ENCODE data around the gene FBXO46. TPM values are rescaled to one million over a fixed set of nuclear protein-coding genes. Genes with fewer than 3 reads are reported as not detected.
"Not testable (repeated sequence)": the region's sequence is repeated elsewhere in the genome, so short reads cannot be mapped to it uniquely, and the experiment has no call there.

Gene FBXO46
- total RNA-seq, 1 experiment from 2014 or later, result 43.9 TPM

GRCh38 chr19:45729800-45730290 lies 851 bp downstream of the FBXO46 start:
- Histone ChIP-seq H2BK20ac (ENCODE audit: low read depth, low read length, poor library complexity, severe bottlenecking) (no peak overlapping the region), H4K5ac (ENCODE audit: insufficient read length, low read depth, low read length) (no peak overlapping the region), H3K79me1 (ENCODE audit: insufficient read depth, low read depth, low read length, poor library complexity, severe bottlenecking) (peaks cover 7% of the 10 kb centered on the region), H3K27ac (ENCODE audit: insufficient read length, low read depth, low read length) (no peak overlapping the region), H3T11ph (ENCODE audit: low read length) (no peak overlapping the region), H3K4me2 (ENCODE audit: insufficient read depth, insufficient read length, low read length) (peak overlapping the region; percentile 78), H3K9me3 (ENCODE audit: control insufficient read depth, low read depth, low read length) (no peaks in the 10 kb centered on the region), H2AK5ac (ENCODE audit: insufficient read length, low read length) (no peak overlapping the region), H3K9ac (ENCODE audit: extremely low read depth, insufficient read length, low read length) (peak overlapping the region; percentile 76), H3K23me2 (ENCODE audit: insufficient read length, low read depth, low read length, poor library complexity, severe bottlenecking) (no peaks in the 10 kb centered on the region), H2BK5ac (ENCODE audit: insufficient read length, low read length) (no peak overlapping the region), H3K4ac (ENCODE audit: low read depth, low read length) (no peak overlapping the region), H3K23ac (ENCODE audit: insufficient read length, low read depth, low read length) (no peak overlapping the region), H3K79me2 (ENCODE audit: insufficient read depth, low read length) (peaks cover 4% of the 10 kb centered on the region; the same call in 1 of the 2 replicates), H3K4me1 (ENCODE audit: insufficient read depth, low read length) (no peaks in the 10 kb centered on the region), H2BK120ac (ENCODE audit: low read depth, low read length, poor library complexity, severe bottlenecking) (no peak overlapping the region), H3K14ac (ENCODE audit: insufficient read depth, low read length) (peak overlapping the region; percentile 79; the same call in 1 of the 2 replicates), H4K91ac (ENCODE audit: insufficient read length, low read depth, low read length) (no peak overlapping the region), H4K8ac (replicated peaks; ENCODE audit: insufficient read length, low read depth, low read length) (no peak overlapping the region), H3K56ac (ENCODE audit: insufficient read length, low read depth, low read length) (peak overlapping the region; percentile 20), H2BK12ac (ENCODE audit: insufficient read length, low read depth, low read length) (no peak overlapping the region), H3K18ac (ENCODE audit: insufficient read length, low read depth, low read length) (no peak overlapping the region), H2BK15ac (ENCODE audit: low read depth, low read length) (no peak overlapping the region), H2AFZ (ENCODE audit: low read length) (no peak overlapping the region), H4K20me1 (ENCODE audit: control insufficient read depth, insufficient read depth, insufficient read length) (no peaks in the 10 kb centered on the region), H3K27me3 (ENCODE audit: insufficient read depth, low read length) (no peaks in the 10 kb centered on the region)
- no peak for TF ChIP-seq CTCF (conservative IDR thresholded peaks at IDR 0.05)
- no peaks in the 10 kb centered on the region for H3K9me3 Mint-ChIP-seq
- no peaks in the 10 kb centered on the region for H3K27me3 Mint-ChIP-seq (ENCODE audit: low read depth)
- no CpG with 5 or more reads among the region's 10 CpGs for WGBS (ENCODE audit: extremely low coverage, insufficient read length, low lambda C conversion rate)
- H3K27ac Mint-ChIP-seq, result peak overlapping the region; percentile 33 to 98 (median 81); a peak in 5 of 7 replicates
- peaks cover 13 to 19% of the 10 kb centered on the region in 2 experiments for H3K4me1 Mint-ChIP-seq
- DNase-seq, result no peak
- peaks cover 0 to 2% (median 0%) of the 10 kb centered on the region in 3 experiments; a peak in 1 of 7 replicates for H3K36me3 Mint-ChIP-seq (ENCODE audit: insufficient read depth in 1 of 3, low read depth in 3 of 3)
- peak overlapping the region; percentile 96 to 97 for H3K4me3 Mint-ChIP-seq

GRCh38 chr19:45728683-45729082 lies 2.0 kb downstream of the FBXO46 start:
- not testable (repeated sequence) for H3K79me2 ChIP-seq (ENCODE audit: insufficient read depth, low read length); H3K23me2 ChIP-seq (ENCODE audit: insufficient read length, low read depth, low read length, poor library complexity, severe bottlenecking); H3K79me1 ChIP-seq (ENCODE audit: insufficient read depth, low read depth, low read length, poor library complexity, severe bottlenecking); H3K18ac ChIP-seq (ENCODE audit: insufficient read length, low read depth, low read length); H3K56ac ChIP-seq (ENCODE audit: insufficient read length, low read depth, low read length); H3K4ac ChIP-seq (ENCODE audit: low read depth, low read length); H4K5ac ChIP-seq (ENCODE audit: insufficient read length, low read depth, low read length); H3K27ac Mint-ChIP-seq; H3K27ac ChIP-seq (ENCODE audit: insufficient read length, low read depth, low read length); H4K8ac ChIP-seq (replicated peaks; ENCODE audit: insufficient read length, low read depth, low read length); H2AK5ac ChIP-seq (ENCODE audit: insufficient read length, low read length); H2BK20ac ChIP-seq (ENCODE audit: low read depth, low read length, poor library complexity, severe bottlenecking); DNase-seq; H4K20me1 ChIP-seq (ENCODE audit: control insufficient read depth, insufficient read depth, insufficient read length); H3K4me1 ChIP-seq (ENCODE audit: insufficient read depth, low read length); H4K91ac ChIP-seq (ENCODE audit: insufficient read length, low read depth, low read length); H3K9me3 ChIP-seq (ENCODE audit: control insufficient read depth, low read depth, low read length); H3K23ac ChIP-seq (ENCODE audit: insufficient read length, low read depth, low read length); H2BK15ac ChIP-seq (ENCODE audit: low read depth, low read length); H3K9me3 Mint-ChIP-seq; H3T11ph ChIP-seq (ENCODE audit: low read length); H3K27me3 ChIP-seq (ENCODE audit: insufficient read depth, low read length); H2BK120ac ChIP-seq (ENCODE audit: low read depth, low read length, poor library complexity, severe bottlenecking); H2BK12ac ChIP-seq (ENCODE audit: insufficient read length, low read depth, low read length); H3K36me3 Mint-ChIP-seq (ENCODE audit: insufficient read depth in 1 of 3, low read depth in 3 of 3); H3K14ac ChIP-seq (ENCODE audit: insufficient read depth, low read length); H3K27me3 Mint-ChIP-seq (ENCODE audit: low read depth); H3K9ac ChIP-seq (ENCODE audit: extremely low read depth, insufficient read length, low read length); H2AFZ ChIP-seq (ENCODE audit: low read length); H3K4me2 ChIP-seq (ENCODE audit: insufficient read depth, insufficient read length, low read length); H2BK5ac ChIP-seq (ENCODE audit: insufficient read length, low read length)
- no CpG with 5 or more reads among the region's 18 CpGs for WGBS (ENCODE audit: extremely low coverage, insufficient read length, low lambda C conversion rate)
- Mint-ChIP-seq H3K4me3 (peak overlapping the region; percentile 15 to 54; a peak in 2 of 5 replicates), H3K4me1 (peaks cover 13 to 19% of the 10 kb centered on the region in 2 experiments)
